HFF-Myc (cell line): Measurements from ENCODE around the gene SH2D3C.

Source experiments
- DNase-seq: peaks from one replicate; pipeline ENCODE4 v3.0.0-alpha.2; 2011; ENCODE audit warnings: low read depth; ENCODE audit errors: extremely low read depth
- H3K4me3 ChIP-seq: replicated peaks from 2 replicates; pipeline ENCODE4 v1.5.1; 2011; ENCODE audit warnings: low read depth, mild to moderate bottlenecking, control low read depth, low read length
- CTCF ChIP-seq: IDR thresholded peaks from 2 replicates; pipeline ENCODE4 v1.5.1; 2012; ENCODE audit warnings: mild to moderate bottlenecking, low read depth, low read length, control low read depth; ENCODE audit errors: missing control alignments

SH2D3C gene

DNA sequence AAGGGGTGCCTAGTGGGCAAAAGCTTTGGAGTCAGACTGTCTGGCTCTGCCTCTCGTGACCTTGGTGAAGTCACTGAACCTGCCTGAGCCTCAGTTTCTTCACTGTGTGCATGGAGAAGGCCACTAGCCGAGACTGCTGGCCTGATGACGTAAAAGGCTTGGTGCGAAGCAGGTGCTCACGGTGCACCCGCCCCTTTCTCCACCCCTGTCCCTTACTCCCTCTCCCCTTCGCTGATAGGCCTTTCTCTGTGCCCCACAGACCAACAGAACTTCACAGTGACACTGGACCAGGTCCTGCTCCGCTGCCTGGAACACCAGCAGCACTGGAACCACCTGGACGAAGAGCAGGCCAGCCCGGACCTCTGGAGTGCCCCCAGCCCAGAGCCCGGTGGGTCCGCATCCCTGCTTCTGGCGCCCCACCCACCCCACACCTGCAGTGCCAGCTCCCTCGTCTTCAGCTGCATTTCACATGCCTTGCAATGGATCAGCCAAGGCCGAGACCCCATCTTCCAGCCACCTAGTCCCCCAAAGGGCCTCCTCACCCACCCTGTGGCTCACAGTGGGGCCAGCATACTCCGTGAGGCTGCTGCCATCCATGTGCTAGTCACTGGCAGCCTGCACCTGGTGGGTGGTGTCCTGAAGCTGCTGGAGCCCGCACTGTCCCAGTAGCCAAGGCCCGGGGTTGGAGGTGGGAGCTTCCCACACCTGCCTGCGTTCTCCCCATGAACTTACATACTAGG lies 34.6 kb upstream of the SH2D3C start:
- no peak for TF ChIP-seq CTCF
- DNase-seq = no peak

DNA sequence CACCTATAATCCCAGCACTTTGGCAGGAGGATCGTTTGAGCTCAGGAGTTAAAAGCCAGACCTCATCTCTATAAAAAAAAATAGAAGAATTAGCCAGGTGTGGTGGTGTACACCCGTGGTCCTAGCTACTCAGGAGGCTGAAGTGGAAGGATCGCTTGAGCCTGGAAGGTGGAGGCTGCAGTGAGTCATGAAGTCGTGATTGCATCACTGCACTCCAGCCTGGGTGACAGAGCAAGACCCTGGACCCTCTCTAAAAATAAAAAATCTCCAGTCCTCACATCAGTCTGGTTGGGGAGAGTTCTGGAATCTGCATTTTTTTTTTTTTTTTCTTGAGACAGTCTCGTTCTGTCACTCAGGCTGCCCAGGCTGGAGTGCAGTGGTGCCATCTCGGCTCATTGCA lies 33.5 kb upstream of the SH2D3C start:
- no peak for DNase-seq
- TF ChIP-seq CTCF = no peak
- H3K4me3 ChIP-seq = no peak overlapping the region

More for the DNA sequence above, 34.6 kb upstream of the SH2D3C start:
- H3K4me3 ChIP-seq = no peak overlapping the region

- no peak overlapping the region for H3K4me3 ChIP-seq
- DNase-seq = no peak
- TF ChIP-seq CTCF = no peak
These were observed 32.1 kb upstream of the SH2D3C start for GRCh38 chr9:127810378-127811187.

GRCh38 chr9:127809540-127810377 lies 31.3 kb upstream of the SH2D3C start:
- TF ChIP-seq CTCF = no peak
- H3K4me3 ChIP-seq = no peak overlapping the region
- DNase-seq = no peak

GRCh38 chr9:127809002-127809539 lies 30.6 kb upstream of the SH2D3C start:
- DNase-seq = no peak
- no peak overlapping the region for H3K4me3 ChIP-seq
- no peak for TF ChIP-seq CTCF

DNA sequence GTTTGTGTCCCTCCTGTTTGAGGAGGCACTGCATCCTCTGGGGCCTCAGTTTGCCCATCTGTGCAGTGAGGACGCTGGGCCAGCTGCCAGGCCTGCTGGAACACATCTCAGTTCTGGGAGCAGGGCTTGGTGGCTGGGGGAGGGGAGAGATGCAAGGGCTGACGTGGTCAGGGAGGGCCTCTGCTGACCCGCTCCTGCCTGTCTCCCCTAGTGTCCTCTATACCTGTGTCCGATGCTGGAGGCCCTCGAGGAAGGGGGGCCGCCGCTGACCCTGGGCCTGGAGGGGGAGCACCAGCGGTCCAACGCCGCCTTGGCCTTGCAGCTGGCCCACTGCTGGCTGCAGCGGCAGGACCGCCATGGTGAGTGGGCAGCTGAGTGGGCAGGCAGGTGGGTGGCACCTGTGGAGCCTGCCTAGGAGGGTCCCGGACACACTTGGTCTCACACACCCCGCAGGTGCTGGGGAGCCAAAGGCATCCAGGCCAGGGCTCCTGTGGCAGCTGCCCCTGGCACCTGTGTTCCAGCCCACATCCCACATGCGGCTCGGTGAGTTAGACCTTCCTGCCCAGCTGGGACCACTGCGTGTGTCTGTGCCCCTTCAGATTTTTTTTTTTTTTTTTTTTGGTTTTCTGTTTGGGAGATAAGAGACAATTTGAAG lies 30.0 kb upstream of the SH2D3C start:
- H3K4me3 ChIP-seq = no peak overlapping the region
- no peak for DNase-seq
- no peak for TF ChIP-seq CTCF
